H1 (cell line): Measurements from ENCODE around the gene RTF1. TPM values are rescaled to one million over a fixed set of nuclear protein-coding genes. Genes with fewer than 3 reads are reported as not detected.

Experiments used
- NANOG ChIP-seq: IDR thresholded peaks from 2 replicates; pipeline ENCODE4 v1.6.1; 2011; ENCODE audit warnings: low read length, low read depth, mild to moderate bottlenecking, inconsistent platforms; ENCODE audit not compliant: insufficient read depth, poor library complexity, severe bottlenecking
- POLR2AphosphoS5 ChIP-seq: IDR thresholded peaks from 2 replicates; pipeline ENCODE4 v1.6.1; 2011; ENCODE audit warnings: low read depth, low read length
- RXRA ChIP-seq: IDR thresholded peaks from 2 replicates; pipeline ENCODE4 v1.6.1; 2011; ENCODE audit warnings: low read depth, mild to moderate bottlenecking, low read length, moderate library complexity; ENCODE audit not compliant: insufficient read depth
- SIRT6 ChIP-seq: IDR thresholded peaks from one replicate; pipeline ENCODE4 v1.7.1; 2012; ENCODE audit warnings: low read length, inconsistent platforms
- TCF12 ChIP-seq: IDR thresholded peaks from 2 replicates; pipeline ENCODE4 v1.6.1; 2011; ENCODE audit warnings: low read depth, mild to moderate bottlenecking, low read length
- polyA plus RNA-seq, 7 experiments: library from polyadenylated mRNA; depleted of rRNA in 3 of 7; stranded (reverse) in 5 of 7; unstranded in 2 of 7; fragments of >200 nt in 5 of 7; fragments of 200-250 nt in 2 of 7; gene quantifications; 1 replicate in 5 of 7; 2 replicates in 1 of 7; 4 replicates in 1 of 7; pipeline versions ENCODE4 v1.2.1 to v1.2.3, GENCODE V29; 2011 to 2013; ENCODE audit warnings: missing spikeins in 2 of 7, mixed read lengths in 2 of 7
- total RNA-seq: library from RNA; stranded (reverse); fragmentation: NEBNext Ultra II Directional; extraction: Animal tissue kit (Norgen Biotek cat#: 25700); gene quantifications from 2 replicates; pipeline ENCODE4 v1.2.1, GENCODE V29; 2021

The RTF1 gene
- total and polyA plus RNA-seq, 2 of the 8 experiments (the other 6 are each of a cell fraction or from before 2014, with no cell fraction given): 22.6 to 47.7 TPM

DNA sequence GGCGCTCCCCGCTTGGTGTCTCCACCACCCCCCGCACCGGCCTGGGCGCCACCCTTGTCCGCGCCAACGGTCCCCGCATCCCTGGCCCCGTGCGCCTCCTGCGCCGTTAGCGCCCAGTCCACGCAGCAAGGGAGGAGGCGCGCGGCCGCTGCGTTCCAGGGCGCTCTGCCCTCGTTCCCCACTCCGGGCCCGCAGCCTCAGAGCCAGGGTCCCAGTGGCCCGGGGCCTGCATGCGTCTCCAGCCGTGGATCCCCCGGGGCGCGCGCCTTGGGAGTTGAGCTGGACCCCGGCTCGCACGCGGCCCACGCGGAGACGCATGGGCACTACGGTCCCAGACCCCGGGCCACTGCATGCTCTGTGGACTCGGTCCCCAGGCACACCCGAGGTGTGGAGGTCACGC lies 69.4 kb downstream of the RTF1 start (continued):
- TF ChIP-seq NANOG (no peak), TCF12 (no peak), RXRA (no peak), SIRT6 (no peak), POLR2AphosphoS5 (no peak)
